Measurements from ENCODE around the gene CRB3.
A peak's percentile ranks its signal among the peaks of the same experiment; 100 is the strongest.

CRB3 gene

GRCh38 chr19:6480848-6481415, 16.9 kb downstream of the CRB3 start:
- no peak for TF ChIP-seq CTCF (IDR thresholded peaks at IDR 0.05; ENCODE audit: extremely low read depth, missing control alignments)

GRCh38 chr19:6481541-6482342, 17.7 kb downstream of the CRB3 start, which contains the start of gene DENND1C:
Gene DENND1C, minus strand, starts transcription at chr19:6481787. Its CDS starts 92 bp downstream, at chr19:6481695.
- peak; percentile 81 for DNase-seq (ENCODE audit: low spot score)
- peak; percentile 67 for TF ChIP-seq CTCF (IDR thresholded peaks at IDR 0.05; ENCODE audit: extremely low read depth, missing control alignments)

More at GRCh38 chr19:6480848-6481415, 16.9 kb downstream of the CRB3 start:
- DNase-seq (ENCODE audit: low spot score), result no peak

- no peak for DNase-seq (ENCODE audit: low spot score)
- TF ChIP-seq CTCF (IDR thresholded peaks at IDR 0.05; ENCODE audit: extremely low read depth, missing control alignments), result no peak
Observed at GRCh38 chr19:6482343-6482686, 18.2 kb downstream of the CRB3 start.

- DNase-seq (ENCODE audit: low spot score), result no peak
- TF ChIP-seq CTCF (IDR thresholded peaks at IDR 0.05; ENCODE audit: extremely low read depth, missing control alignments), result no peak
Observed at GRCh38 chr19:6483235-6483634, 19.2 kb downstream of the CRB3 start.

GRCh38 chr19:6484230-6484629, 20.2 kb downstream of the CRB3 start:
- no peak for TF ChIP-seq CTCF (IDR thresholded peaks at IDR 0.05; ENCODE audit: extremely low read depth, missing control alignments)
- DNase-seq (ENCODE audit: low spot score), result no peak

- TF ChIP-seq CTCF (IDR thresholded peaks at IDR 0.05; ENCODE audit: extremely low read depth, missing control alignments), result no peak
- no peak for DNase-seq (ENCODE audit: low spot score)
Observed at GRCh38 chr19:6484831-6485230, 20.8 kb downstream of the CRB3 start.

GRCh38 chr19:6489278-6490061, 25.4 kb downstream of the CRB3 start:
- DNase-seq (ENCODE audit: low spot score), result peak; percentile 83
- no peak for TF ChIP-seq CTCF (IDR thresholded peaks at IDR 0.05; ENCODE audit: extremely low read depth, missing control alignments)
